ENCODE data around the gene DOCK1.

Gene DOCK1

GRCh38 chr10:126955934-126956711 is 50.9 kb downstream of the DOCK1 start:
- DNase-seq = no peak

DNA sequence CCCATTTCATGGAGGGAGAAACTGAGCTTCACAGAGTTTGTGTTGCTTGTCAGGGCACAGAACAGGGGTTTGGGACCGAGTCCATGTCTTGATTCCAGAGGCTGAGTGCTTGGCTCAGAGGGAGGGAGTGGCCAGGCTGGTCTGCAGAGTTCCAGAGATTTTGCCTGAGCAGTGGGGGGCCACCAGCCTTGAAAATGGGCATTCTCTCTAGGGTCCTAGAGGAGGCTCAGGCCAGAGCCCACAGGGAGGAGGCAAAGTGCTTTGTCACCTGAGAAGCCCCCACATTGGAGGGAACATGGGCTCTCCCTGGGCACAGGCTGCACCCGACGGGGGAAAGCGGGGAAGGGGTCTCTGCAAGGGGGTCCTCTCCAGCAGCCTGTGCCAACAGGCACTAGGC is 51.5 kb downstream of the DOCK1 start:
- DNase-seq = no peak

- no peak for DNase-seq
These were observed 51.9 kb downstream of the DOCK1 start for GRCh38 chr10:126957111-126957510.

DNA sequence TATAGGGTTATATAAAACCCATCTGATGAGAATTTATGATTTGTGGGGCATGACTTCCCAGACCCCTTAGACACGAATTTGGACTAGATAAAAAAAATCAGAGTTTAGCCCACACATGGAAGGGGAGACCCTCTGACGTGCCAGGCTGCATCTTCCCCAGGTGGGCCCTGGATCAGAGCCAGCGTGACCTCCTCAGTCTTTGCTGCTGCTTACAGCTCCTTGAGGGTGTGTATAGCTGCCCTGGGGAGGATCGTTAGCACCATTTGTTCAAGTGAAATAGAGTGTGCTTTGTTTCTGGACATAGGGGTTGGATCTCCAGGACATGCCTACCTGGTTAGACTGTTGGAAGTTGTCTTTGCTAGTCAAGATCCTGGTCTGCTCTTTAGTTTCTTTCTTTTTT is 54.2 kb downstream of the DOCK1 start:
- no peak for DNase-seq

GRCh38 chr10:126959906-126960685 is 54.9 kb downstream of the DOCK1 start:
- no peak for DNase-seq

GRCh38 chr10:126963354-126963753 is 58.1 kb downstream of the DOCK1 start:
- no peak for DNase-seq

DNA sequence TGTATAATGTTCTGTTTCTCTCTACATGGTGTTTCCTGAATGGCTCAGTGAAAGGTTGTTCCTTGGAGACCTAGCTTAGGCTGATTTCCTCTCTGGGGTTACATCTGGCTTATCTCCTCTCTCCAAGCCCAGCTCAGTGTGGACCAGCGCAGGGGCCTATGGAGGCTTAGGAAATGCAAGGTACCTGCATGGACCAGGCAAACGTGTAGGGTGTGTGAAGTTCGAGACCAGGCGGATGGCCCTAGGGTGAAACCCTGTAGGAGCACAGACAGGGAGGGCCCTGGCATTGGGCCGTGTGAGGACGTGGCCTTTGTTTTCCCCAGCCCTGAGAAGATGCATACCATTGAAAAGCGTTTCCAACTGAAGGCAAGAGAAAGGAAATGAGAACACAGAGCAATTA is 59.0 kb downstream of the DOCK1 start:
- DNase-seq = no peak

DNA sequence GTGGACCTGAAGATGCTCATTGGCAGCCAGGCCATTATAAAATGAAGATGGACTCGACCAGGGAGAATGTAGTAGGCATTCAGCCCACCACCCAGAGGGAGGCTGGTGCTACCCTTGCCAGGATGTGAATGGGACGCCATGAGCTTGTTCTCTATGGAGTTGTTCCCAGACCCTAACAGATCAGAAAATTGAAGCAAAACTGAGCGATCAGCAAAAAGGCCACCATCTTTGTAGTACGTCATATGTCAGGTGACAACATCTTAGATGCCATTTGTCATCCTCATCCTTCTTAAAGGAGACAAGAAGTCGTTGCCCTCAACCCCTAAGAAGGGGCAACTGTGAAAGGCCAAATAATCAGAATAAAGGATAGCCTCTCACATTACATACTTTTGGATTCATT is 61.7 kb downstream of the DOCK1 start:
- DNase-seq = no peak

DNA sequence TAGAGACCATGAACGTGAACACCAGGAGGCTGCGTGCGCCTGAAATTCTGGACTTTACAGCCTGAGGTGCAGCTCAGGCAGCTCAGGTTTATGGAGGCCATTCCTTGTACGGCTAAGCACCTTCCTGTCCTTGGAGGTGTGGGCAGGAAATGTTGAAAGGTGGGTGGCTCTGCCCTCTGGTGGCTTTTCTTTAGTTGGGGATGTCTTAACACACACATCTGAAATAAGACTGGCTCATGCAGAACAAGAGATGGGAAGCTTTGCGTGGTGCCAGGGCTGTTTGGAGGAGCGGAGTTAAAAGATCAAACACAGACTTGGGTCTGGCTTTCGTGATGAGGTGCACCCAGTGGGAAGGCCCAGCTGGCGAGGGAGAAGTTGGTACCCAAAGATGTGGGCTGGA is 64.1 kb downstream of the DOCK1 start:
- no peak for DNase-seq

- DNase-seq = no peak
These were observed 67.6 kb downstream of the DOCK1 start for GRCh38 chr10:126972635-126973414.

DNA sequence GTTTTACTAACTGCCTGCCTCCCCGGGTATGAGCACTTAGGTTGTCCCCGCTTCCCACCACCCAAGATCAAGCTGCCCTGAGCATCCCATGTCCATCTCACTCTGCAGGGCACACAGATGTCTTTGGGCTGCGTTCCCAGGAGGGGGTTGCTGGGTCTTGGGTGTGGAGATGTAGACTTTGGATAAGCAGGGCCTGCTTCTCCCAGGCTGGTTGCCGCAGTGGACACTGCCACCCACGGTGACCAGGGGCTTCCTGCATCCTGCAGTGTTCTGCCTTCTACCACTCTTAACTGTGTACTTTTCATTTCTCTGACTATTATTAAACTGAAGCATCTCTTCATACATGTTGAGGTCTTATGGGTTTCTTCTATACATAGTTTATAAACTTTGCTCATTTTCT is 70.0 kb downstream of the DOCK1 start:
- no peak for DNase-seq

DNA sequence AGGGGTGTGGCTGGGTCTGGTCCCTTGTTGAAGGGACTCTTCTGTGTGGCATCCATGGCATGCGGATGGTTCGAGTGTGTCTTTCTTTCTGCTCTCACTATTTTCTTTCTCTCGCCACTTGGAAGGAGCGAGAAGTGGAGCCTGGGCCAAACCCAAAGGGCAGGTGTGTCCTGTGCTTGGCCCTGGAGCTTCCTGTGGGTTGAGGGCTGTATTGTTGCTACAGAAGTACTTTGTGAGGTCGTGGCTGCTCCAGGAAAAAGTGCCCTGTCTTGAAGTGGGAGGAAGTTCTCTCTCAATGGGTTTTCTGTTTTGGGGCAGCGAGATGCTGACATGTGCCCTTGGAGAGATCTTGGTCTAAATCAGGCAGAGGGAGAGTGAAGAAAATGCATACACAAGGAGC is 72.0 kb downstream of the DOCK1 start:
- DNase-seq = no peak

DNA sequence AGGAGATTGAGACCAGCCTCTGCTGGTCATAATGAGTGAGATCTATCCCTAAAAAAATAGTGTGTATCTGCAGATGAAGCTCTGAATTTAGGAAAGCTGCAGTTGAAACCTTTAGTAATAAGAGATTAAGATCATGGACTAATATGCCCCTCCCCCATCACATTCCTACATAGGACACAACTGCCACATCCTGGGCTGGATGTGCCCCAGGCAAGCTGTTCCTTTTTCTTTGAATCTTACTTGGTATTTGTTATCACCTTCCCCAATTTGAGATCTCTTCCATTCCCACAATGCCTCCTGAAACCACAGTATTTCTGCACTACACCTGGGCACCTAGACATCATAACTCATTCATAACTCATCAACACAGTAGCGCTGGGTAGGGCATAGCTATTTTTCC is 74.1 kb downstream of the DOCK1 start:
- no peak for DNase-seq

DNA sequence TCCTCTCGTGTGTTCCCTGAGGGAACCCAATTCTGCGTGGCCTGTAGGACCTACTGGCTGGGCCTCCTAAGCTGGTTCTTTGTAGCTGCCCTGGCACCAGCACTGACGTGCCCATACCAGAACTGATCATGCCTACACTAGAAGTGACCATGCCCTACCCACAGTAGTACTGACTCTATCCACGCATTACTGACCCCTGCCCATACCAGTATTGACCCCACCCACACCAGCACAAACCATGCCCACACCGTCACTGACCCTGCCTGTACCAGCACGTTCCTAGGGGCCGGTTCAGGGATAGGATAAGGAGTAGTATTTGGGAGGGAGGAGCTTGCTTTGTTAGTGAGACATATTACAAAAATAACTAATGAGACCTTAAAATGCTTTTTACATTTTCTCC is 88.0 kb downstream of the DOCK1 start:
- no peak for DNase-seq

DNA sequence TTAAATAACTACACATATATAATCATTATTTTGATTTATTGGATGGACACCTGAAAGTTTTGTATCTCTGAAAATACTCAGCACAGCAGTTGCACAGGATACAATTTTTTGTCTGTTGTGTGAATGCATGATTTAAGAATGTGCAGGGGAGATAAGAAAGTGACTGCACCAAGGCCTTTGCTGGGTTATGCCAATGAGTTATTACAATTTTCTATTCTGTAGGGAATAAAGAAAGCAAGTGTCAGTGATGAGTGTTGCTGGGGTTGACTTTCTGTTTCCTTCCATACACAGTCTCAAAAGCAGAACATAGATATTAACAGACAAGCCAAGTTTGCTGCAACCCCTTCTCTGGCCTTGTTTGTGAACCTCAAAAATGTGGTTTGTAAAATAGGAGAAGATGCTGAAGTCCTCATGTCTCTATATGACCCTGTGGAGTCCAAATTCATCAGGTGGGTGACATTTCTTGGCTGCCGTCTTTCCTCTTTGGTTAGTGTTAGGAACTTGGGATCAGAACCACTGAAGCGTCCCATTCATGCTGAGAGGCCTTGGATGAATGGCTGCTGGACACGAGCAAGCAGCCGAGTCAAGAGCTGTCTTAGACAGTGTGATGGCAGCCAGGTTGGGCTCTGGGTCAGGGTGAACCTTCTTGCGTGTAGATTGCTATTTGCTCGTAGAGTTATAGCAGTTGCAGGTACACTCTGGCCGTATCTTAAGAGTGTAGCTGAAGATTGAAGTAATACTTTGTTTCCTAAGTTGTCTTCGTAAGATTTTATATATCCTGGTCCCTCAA is 92.8 kb downstream of the DOCK1 start:
- no peak for DNase-seq

DNA sequence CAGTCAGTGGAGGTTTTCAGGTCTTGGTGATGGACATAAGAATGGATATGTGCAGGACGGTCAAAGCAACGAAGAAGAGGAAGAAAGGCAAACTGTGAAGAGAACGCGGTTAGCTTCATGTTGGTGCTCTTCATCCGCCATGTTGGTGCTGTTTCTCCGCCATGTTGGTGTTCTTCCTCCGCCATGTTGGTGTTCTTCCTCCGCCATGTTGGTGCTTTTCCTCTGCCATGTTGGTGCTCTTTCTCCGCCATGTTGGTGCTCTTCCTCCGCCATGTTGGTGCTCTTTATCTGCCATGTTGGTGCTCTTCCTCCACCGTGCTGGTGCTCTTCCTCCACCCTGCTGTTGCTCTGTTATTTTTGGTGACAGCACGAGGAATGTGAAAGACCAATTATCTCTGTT is 95.4 kb downstream of the DOCK1 start:
- no peak for DNase-seq

GRCh38 chr10:127003032-127003685 is 97.9 kb downstream of the DOCK1 start:
- DNase-seq = no peak

- DNase-seq = no peak
These were observed 101.2 kb downstream of the DOCK1 start for GRCh38 chr10:127006453-127006852.

GRCh38 chr10:127009366-127009765 is 104.1 kb downstream of the DOCK1 start:
- DNase-seq = peak; percentile 23

DNA sequence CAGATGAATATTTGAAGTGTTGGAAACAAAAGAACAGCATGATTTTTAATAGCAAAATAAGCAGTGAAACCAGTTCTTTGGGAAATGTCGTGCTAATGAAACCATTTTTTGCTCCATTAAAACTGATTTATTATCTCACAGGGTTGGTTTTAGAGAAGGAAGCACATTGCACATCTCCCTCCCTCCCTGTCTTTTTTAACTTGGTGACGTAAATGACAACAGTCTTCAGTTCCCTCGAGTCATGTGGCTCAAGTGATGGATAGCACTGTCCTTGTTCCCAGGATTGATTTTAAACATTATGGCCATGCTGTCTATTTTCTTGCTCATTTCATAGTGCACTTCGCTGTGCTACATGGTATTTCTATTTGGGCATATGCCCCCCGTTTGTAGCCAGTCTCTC is 105.9 kb downstream of the DOCK1 start:
- DNase-seq = no peak

DNA sequence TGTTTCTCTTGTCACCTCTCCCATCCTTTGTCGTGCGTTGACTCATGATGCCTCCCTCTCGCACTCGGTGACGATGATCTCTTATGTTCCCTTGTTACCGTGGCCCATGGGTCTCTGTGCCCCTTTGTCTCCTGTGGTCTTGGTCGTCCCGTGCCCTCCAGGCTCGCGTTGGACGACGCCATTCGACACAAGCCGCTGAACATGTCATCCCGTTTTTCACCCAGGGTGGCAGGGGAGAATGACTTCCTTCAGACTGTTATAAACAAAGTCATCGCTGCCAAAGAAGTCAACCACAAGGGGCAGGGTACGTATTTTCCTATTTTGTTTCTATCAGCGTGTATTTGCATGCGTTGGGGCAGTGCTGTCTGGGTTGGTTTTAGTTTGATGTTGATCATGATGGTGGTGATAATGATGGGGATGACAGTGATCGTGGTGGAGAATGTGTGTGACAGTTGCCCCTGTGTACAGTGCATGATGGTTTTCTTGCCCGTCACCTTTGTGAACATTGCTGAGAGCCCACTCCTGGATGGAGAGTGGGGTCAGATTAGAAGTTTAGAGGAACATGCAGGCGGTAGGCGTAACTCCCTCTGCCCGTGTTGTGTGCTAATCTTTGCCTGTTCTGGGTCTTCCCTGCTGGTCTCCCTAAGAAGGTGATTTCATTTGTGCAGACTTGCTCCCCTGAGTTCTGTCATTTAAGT is 107.0 kb downstream of the DOCK1 start:
- DNase-seq = no peak

DNA sequence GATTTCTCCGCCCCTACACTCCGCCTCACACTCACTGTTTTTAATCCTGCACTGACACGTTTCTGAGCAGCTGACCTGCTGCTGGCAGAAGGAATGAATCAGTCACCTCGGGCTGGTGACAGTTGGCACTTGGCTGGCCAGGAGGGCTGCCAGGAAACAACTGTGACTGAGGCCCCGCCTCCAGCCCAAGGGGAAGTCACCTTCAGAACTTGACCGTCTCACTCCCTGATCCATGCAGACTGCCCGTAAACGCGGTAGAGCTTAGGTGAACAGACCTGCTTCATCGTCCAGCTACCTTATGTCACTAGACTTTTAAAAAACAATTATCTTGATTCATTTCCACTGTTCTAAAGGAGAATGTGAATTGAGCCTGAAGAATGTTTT is 107.5 kb downstream of the DOCK1 start:
- DNase-seq = peak; percentile 30
